ENCODE measurements around the gene HRC. TPM values are rescaled to one million over a fixed set of nuclear protein-coding genes. Genes with fewer than 3 reads are reported as not detected.

Gene HRC
- total and polyA plus RNA-seq, 4 donors = 0.14 to 5.7 (median 1.1) TPM

DNA sequence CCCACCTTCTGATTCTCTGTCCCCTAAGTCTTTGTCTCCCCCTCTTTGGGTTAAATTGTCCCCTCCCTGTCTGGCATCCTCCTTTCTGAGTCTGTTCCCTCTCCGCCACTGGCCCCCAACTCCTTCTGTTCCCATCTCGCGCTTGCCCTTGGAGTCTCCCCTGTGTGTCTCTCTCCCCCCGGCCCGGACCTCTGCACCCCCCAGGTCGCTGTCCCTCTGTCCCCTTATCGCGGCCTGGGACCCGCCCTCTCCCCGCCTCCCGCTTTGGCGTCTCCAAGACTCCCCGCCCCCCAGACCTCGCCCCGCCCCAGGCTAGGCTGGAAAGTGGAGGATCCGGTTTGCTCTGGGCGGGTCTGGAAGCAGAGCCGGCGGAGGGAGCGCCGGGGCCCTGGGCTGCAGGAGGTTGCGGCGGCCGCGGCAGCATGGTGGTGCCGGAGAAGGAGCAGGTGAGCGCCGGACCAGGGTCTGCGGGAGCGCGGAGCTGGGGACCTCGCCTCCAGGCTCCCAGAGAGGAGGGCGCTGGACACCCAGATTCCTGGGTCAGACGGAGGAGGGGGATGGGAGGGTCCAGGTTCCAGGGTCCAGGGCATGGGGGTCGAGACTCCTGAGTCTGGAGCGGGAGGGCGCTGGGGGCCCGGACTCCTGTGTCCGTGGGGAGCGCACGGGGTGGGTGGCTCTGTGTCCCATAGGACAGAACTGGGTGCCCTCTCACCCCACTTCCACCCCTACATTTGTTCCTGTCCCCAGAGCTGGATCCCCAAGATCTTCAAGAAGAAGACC lies 2.4 kb upstream of the HRC start, which contains the start of gene TRPM4:
TSS of gene TRPM4 (plus strand) at position 348 of the 780 bp plus-strand sequence. CDS start at position 423, 75 bp downstream.
- TF ChIP-seq, protein P1, sequence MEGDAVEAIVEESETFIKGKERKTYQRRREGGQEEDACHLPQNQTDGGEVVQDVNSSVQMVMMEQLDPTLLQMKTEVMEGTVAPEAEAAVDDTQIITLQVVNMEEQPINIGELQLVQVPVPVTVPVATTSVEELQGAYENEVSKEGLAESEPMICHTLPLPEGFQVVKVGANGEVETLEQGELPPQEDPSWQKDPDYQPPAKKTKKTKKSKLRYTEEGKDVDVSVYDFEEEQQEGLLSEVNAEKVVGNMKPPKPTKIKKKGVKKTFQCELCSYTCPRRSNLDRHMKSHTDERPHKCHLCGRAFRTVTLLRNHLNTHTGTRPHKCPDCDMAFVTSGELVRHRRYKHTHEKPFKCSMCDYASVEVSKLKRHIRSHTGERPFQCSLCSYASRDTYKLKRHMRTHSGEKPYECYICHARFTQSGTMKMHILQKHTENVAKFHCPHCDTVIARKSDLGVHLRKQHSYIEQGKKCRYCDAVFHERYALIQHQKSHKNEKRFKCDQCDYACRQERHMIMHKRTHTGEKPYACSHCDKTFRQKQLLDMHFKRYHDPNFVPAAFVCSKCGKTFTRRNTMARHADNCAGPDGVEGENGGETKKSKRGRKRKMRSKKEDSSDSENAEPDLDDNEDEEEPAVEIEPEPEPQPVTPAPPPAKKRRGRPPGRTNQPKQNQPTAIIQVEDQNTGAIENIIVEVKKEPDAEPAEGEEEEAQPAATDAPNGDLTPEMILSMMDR (IDR thresholded peaks at IDR 0.05; ENCODE audit: control extremely low read depth, extremely low read depth) = no peak
- H3K9ac ChIP-seq (ENCODE audit: insufficient read depth in 1 of 2, low read length in 2 of 2) = peak within 1 kb of the TSS; percentile 55 to 74
- peak within 1 kb of the TSS; percentile 90 to 91 for H3K27ac ChIP-seq (ENCODE audit: low read depth in 1 of 2, low read length in 1 of 2)
- peaks cover 0 to 2% (median 0%) of the 10 kb centered on the region in 4 donors for H3K9me3 ChIP-seq (ENCODE audit: control insufficient read depth in 4 of 4, insufficient read depth in 3 of 4, low read length in 3 of 4)
- DNase-seq (peak; percentile 93 to 95 (median 95)), ATAC-seq (ENCODE audit: insufficient read depth, low FRiP score) (peak; percentile 93)
- no peaks in the 10 kb centered on the region for H3K36me3 ChIP-seq (ENCODE audit: control insufficient read depth in 4 of 4, insufficient read depth in 4 of 4, low read length in 4 of 4)
- H3K4me1 ChIP-seq (ENCODE audit: control insufficient read depth in 5 of 5, insufficient read depth in 5 of 5, low read length in 5 of 5) = peaks cover 0 to 31% (median 10%) of the 10 kb centered on the region in 5 donors
- peak within 1 kb of the TSS; percentile 86 for H3K4me3 ChIP-seq
- WGBS, 2 donors = 1 to 2% methylated on average over 39 to 41 of the region's 41 CpGs
- no peaks in the 10 kb centered on the region for H3K27me3 ChIP-seq (ENCODE audit: control insufficient read depth in 3 of 3, insufficient read depth in 3 of 3, low read length in 2 of 3)

DNA sequence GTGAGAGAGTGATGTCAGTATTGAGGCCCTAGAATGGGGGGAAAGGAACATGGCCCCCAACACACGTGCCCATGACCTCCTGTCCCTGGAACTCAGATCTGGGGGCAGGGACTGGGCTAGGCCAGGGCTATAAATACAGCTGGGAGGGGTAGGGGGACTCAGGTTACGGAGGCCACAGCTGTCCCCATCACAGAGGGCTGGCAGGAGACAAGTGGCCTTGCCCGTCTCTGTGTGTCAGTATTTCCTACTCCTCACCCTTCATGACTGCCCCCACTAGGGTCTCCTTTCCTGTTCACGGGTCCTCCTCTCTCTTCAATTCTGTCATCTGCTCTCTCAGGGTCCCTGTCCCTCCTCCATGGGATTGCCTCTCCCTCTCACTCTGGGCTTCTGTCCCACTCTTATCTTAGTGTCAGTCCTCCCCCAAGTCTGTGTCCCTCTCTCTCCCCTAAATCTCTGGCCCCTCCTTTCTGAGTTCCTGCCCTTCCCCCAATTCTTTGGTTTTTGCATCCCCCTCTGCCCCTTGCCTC lies 687 bp upstream of the HRC start:
- ATAC-seq (ENCODE audit: insufficient read depth, low FRiP score) (no peak), DNase-seq (peak; percentile 43 to 71 (median 45))
- no peaks in the 10 kb centered on the region for H3K27me3 ChIP-seq (ENCODE audit: control insufficient read depth in 3 of 3, insufficient read depth in 3 of 3, low read length in 2 of 3)
- no peak overlapping the region for H3K4me3 ChIP-seq
- H3K4me1 ChIP-seq (ENCODE audit: control insufficient read depth in 5 of 5, insufficient read depth in 5 of 5, low read length in 5 of 5) = peaks cover 0 to 34% (median 12%) of the 10 kb centered on the region in 5 donors
- TF ChIP-seq, protein P1 (IDR thresholded peaks at IDR 0.05; ENCODE audit: control extremely low read depth, extremely low read depth) = no peak
- peaks cover 0 to 2% (median 0%) of the 10 kb centered on the region in 4 donors for H3K9me3 ChIP-seq (ENCODE audit: control insufficient read depth in 4 of 4, insufficient read depth in 3 of 4, low read length in 3 of 4)
- no peak overlapping the region for H3K9ac ChIP-seq (ENCODE audit: insufficient read depth in 1 of 2, low read length in 2 of 2)
- peak overlapping the region in 1 of 2 donors; percentile 91 for H3K27ac ChIP-seq (ENCODE audit: low read depth in 1 of 2, low read length in 1 of 2)
- H3K36me3 ChIP-seq (ENCODE audit: control insufficient read depth in 4 of 4, insufficient read depth in 4 of 4, low read length in 4 of 4) = no peaks in the 10 kb centered on the region
- 57 to 69% methylated on average over 4 of the region's 4 CpGs for WGBS, 2 donors

DNA sequence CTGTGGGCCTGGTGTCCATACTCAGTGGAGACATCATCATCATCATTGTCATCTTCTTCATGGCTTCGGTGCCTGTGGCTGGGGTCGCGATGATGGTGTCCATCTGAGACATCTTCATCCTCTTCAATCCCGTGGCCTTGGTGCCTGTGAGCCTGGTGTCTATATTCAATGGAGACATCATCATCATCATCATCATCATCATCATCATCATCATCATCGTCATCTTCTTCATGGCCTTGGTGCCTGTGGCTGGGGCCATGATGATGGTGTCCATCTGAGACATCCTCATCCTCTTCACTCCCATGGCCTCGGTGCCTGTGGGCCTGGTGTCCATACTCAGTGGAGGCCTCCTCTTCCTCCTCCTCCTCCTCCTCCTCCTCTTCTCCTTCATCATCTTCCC lies 917 bp downstream of the HRC start:
- Histone ChIP-seq H3K4me3 (no peak overlapping the region), H3K4me1 (ENCODE audit: control insufficient read depth in 5 of 5, insufficient read depth in 5 of 5, low read length in 5 of 5) (peaks cover 0 to 37% (median 12%) of the 10 kb centered on the region in 5 donors), H3K9ac (ENCODE audit: insufficient read depth in 1 of 2, low read length in 2 of 2) (no peak overlapping the region), H3K36me3 (ENCODE audit: control insufficient read depth in 4 of 4, insufficient read depth in 4 of 4, low read length in 4 of 4) (no peaks in the 10 kb centered on the region), H3K9me3 (ENCODE audit: control insufficient read depth in 4 of 4, insufficient read depth in 3 of 4, low read length in 3 of 4) (peaks cover 0 to 2% (median 0%) of the 10 kb centered on the region in 4 donors), H3K27me3 (ENCODE audit: control insufficient read depth in 3 of 3, insufficient read depth in 3 of 3, low read length in 2 of 3) (no peaks in the 10 kb centered on the region), H3K27ac (ENCODE audit: low read depth in 1 of 2, low read length in 1 of 2) (no peak overlapping the region)
- DNase-seq = no peak
- TF ChIP-seq, protein P1 (IDR thresholded peaks at IDR 0.05; ENCODE audit: control extremely low read depth, extremely low read depth) = no peak
- no peak for ATAC-seq (ENCODE audit: insufficient read depth, low FRiP score)
- 95 to 99% methylated on average over 6 of the region's 6 CpGs for WGBS, 2 donors
